Measurements from ENCODE around the gene XYLT1. TPM values are rescaled to one million over a fixed set of nuclear protein-coding genes. Genes with fewer than 3 reads are reported as not detected.

XYLT1 gene
- total and polyA plus RNA-seq, 2 experiments from 2014 or later: 4.5 to 26.3 TPM

DNA sequence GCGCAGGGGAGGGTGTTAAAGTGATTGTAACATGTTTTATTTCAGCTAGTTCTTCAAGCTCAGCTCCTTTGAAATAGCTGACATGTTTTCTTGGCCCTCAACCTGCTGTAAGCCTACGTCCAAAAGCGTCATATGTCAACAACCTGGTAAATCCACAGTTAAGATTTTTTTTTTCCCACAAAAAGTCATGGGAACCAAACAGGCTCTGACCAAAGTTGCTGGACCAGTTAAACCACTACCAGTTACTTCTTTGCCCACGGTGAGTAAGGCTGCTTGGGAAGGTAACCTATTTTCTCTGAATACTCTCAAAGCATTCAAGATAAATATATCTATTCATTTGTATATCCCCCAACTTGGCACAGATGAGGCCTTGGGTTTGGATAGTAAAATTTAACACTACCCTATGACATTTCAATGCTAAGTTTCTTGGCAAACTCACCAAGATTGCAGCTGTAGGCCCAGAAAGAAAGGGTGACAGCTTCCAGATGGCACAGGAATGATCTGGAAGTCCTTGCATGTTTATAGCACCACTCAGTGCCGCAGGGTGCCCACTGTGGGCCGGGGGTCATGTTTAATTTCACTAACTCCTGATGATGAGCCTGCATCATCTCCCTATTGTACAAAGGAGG is 166.2 kb downstream of the XYLT1 start:
- Histone ChIP-seq H3K27ac (no peak overlapping the region), H3K9me2 (ENCODE audit: insufficient read depth) (no peaks in the 10 kb centered on the region), H3K9me3 (ENCODE audit: low read depth) (no peaks in the 10 kb centered on the region), H3K9ac (no peak overlapping the region), H3K4me3 (no peak overlapping the region), H3K27me3 (replicated peaks; ENCODE audit: insufficient read depth) (no peaks in the 10 kb centered on the region), H3K79me2 (ENCODE audit: insufficient read depth) (peaks cover 92% of the 10 kb centered on the region), H3K4me2 (ENCODE audit: unreplicated experiment) (no peak overlapping the region), H3F3A (ENCODE audit: insufficient read depth) (0 out of 2 replicates have a peak, but pooled peaks cover 5% of the 10 kb centered on the region), H4K20me1 (ENCODE audit: insufficient read depth) (peaks cover 6% of the 10 kb centered on the region; the same call in 1 of the 2 replicates), H3K36me3 (ENCODE audit: low read depth) (no peaks in the 10 kb centered on the region), H2AFZ (no peak overlapping the region), H3K4me1 (ENCODE audit: insufficient read depth) (peaks cover 8% of the 10 kb centered on the region; the same call in 1 of the 2 replicates)
- no peak for DNase-seq
- 52 to 59% methylated on average over 6 of the region's 6 CpGs for WGBS, 2 experiments (ENCODE audit: low coverage in 1 of 2, low lambda C conversion rate in 2 of 2, missing lambda C conversion rate in 2 of 2)
- TF ChIP-seq EZH2phosphoT487 (IDR thresholded peaks at IDR 0.05; ENCODE audit: insufficient read depth, low read depth) (no peak), EZH2 (IDR thresholded peaks at IDR 0.05; ENCODE audit: insufficient read depth, poor library complexity, severe bottlenecking) (no peak)
- in situ Hi-C loops (cut with MboI): no loop called here

DNA sequence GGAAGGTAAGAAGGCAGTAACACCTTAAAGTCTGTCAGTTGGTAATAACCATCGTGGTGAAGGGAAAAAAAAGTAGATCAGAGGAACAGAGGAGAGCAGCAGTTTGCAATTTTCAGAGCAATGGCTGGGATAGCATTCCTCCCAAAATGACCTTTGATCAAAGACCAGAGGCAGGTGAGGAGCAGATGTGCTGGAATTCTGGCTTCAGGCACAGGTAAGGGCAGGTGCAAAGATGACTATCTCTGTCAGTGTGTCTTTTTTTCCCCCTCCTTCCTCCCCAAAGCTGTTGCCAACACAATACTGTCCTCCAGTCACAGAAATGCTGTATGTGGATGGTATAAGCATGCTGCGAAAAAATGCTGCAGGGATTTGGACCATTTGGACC is 166.7 kb downstream of the XYLT1 start:
- Histone ChIP-seq H3K27ac (no peak overlapping the region), H3K79me2 (ENCODE audit: insufficient read depth) (peaks cover 92% of the 10 kb centered on the region), H3K9me3 (ENCODE audit: low read depth) (no peaks in the 10 kb centered on the region), H3K9ac (no peak overlapping the region), H3F3A (ENCODE audit: insufficient read depth) (0 out of 2 replicates have a peak, but pooled peaks cover 5% of the 10 kb centered on the region), H3K4me2 (ENCODE audit: unreplicated experiment) (no peak overlapping the region), H3K4me1 (ENCODE audit: insufficient read depth) (peaks cover 8% of the 10 kb centered on the region; the same call in 1 of the 2 replicates), H2AFZ (no peak overlapping the region), H4K20me1 (ENCODE audit: insufficient read depth) (peaks cover 6% of the 10 kb centered on the region; the same call in 1 of the 2 replicates), H3K4me3 (no peak overlapping the region), H3K9me2 (ENCODE audit: insufficient read depth) (no peaks in the 10 kb centered on the region), H3K36me3 (ENCODE audit: low read depth) (no peaks in the 10 kb centered on the region), H3K27me3 (replicated peaks; ENCODE audit: insufficient read depth) (no peaks in the 10 kb centered on the region)
- 85% methylated on average over 2 of the region's 2 CpGs for WGBS, 2 experiments (ENCODE audit: low coverage in 1 of 2, low lambda C conversion rate in 2 of 2, missing lambda C conversion rate in 2 of 2)
- DNase-seq: no peak
- in situ Hi-C loops (cut with MboI): no loop called here
- no peak for TF ChIP-seq EZH2phosphoT487 (IDR thresholded peaks at IDR 0.05; ENCODE audit: insufficient read depth, low read depth)
- TF ChIP-seq EZH2 (IDR thresholded peaks at IDR 0.05; ENCODE audit: insufficient read depth, poor library complexity, severe bottlenecking): no peak

DNA sequence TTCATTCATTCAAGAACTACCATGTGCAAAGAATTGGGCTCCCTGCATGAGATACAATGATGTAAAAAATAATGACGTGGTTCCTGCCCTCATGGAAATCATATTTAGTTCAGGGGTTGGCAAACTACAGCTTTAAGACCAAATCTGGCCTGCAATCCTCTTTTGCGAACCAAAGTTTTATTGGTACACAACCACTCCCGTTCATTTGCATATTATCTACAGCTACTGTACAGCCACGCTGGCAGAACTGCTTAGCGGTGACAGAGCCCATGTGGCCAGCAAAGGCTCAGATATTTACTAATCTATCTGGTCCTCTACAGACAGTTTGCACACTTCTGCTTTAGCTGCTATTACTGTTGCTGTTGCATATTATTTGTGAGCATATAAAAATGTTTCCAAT is 167.7 kb downstream of the XYLT1 start:
- no peak overlapping the region for H3K27ac ChIP-seq
- H3K36me3 ChIP-seq (ENCODE audit: low read depth): no peaks in the 10 kb centered on the region
- in situ Hi-C loops (cut with MboI): no loop called here
- 0 out of 2 replicates have a peak, but pooled peaks cover 5% of the 10 kb centered on the region for H3F3A ChIP-seq (ENCODE audit: insufficient read depth)
- 80 to 83% methylated on average over 5 of the region's 5 CpGs for WGBS, 2 experiments (ENCODE audit: low coverage in 1 of 2, low lambda C conversion rate in 2 of 2, missing lambda C conversion rate in 2 of 2)
- H2AFZ ChIP-seq: no peak overlapping the region
- DNase-seq: no peak
- peaks cover 8% of the 10 kb centered on the region; the same call in 1 of the 2 replicates for H3K4me1 ChIP-seq (ENCODE audit: insufficient read depth)
- no peak overlapping the region for H3K4me3 ChIP-seq
- no peaks in the 10 kb centered on the region for H3K27me3 ChIP-seq (replicated peaks; ENCODE audit: insufficient read depth)
- peaks cover 6% of the 10 kb centered on the region; the same call in 1 of the 2 replicates for H4K20me1 ChIP-seq (ENCODE audit: insufficient read depth)
- peaks cover 91% of the 10 kb centered on the region for H3K79me2 ChIP-seq (ENCODE audit: insufficient read depth)
- no peak for TF ChIP-seq EZH2 (IDR thresholded peaks at IDR 0.05; ENCODE audit: insufficient read depth, poor library complexity, severe bottlenecking)
- TF ChIP-seq EZH2phosphoT487 (IDR thresholded peaks at IDR 0.05; ENCODE audit: insufficient read depth, low read depth): no peak
- no peak overlapping the region for H3K4me2 ChIP-seq (ENCODE audit: unreplicated experiment)
- no peaks in the 10 kb centered on the region for H3K9me3 ChIP-seq (ENCODE audit: low read depth)
- no peak overlapping the region for H3K9ac ChIP-seq
- no peaks in the 10 kb centered on the region for H3K9me2 ChIP-seq (ENCODE audit: insufficient read depth)

DNA sequence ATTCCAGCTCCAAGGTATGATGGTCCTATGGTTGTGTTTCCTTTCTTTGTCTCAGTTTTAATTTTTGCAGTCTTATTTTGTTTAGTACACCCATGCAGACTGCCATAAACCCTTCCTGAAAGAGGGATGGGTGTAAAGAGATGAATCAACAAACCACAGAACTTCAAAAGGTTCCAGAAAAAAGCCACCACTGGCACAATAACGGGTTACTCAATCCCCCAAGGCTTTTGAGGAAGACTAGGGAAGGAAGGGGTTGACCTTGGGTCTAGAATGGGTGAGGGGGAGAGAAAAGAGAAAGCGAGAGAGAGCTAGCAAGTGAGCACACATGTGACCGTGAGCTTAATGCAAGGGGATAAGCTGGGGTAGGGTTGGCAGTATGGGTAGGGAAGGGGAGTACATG is 168.1 kb downstream of the XYLT1 start:
- peak; percentile 31 for DNase-seq
- Histone ChIP-seq H3K36me3 (ENCODE audit: low read depth) (no peaks in the 10 kb centered on the region), H3K9me3 (ENCODE audit: low read depth) (no peaks in the 10 kb centered on the region), H3K4me1 (ENCODE audit: insufficient read depth) (peaks cover 8% of the 10 kb centered on the region; the same call in 1 of the 2 replicates), H3K27me3 (replicated peaks; ENCODE audit: insufficient read depth) (no peaks in the 10 kb centered on the region), H3K79me2 (ENCODE audit: insufficient read depth) (peaks cover 89% of the 10 kb centered on the region), H2AFZ (no peak overlapping the region), H3F3A (ENCODE audit: insufficient read depth) (0 out of 2 replicates have a peak, but pooled peaks cover 5% of the 10 kb centered on the region), H3K9me2 (ENCODE audit: insufficient read depth) (no peaks in the 10 kb centered on the region), H4K20me1 (ENCODE audit: insufficient read depth) (peaks cover 6% of the 10 kb centered on the region; the same call in 1 of the 2 replicates), H3K4me3 (no peak overlapping the region), H3K27ac (no peak overlapping the region), H3K9ac (no peak overlapping the region), H3K4me2 (ENCODE audit: unreplicated experiment) (no peak overlapping the region)
- TF ChIP-seq EZH2phosphoT487 (IDR thresholded peaks at IDR 0.05; ENCODE audit: insufficient read depth, low read depth) (no peak), EZH2 (IDR thresholded peaks at IDR 0.05; ENCODE audit: insufficient read depth, poor library complexity, severe bottlenecking) (no peak)
- 67 to 69% methylated on average over 3 of the region's 3 CpGs for WGBS, 2 experiments (ENCODE audit: low coverage in 1 of 2, low lambda C conversion rate in 2 of 2, missing lambda C conversion rate in 2 of 2)
- in situ Hi-C loops (cut with MboI): no loop called here
